K562 (cell line): ENCODE results near the gene DNAJC11. TPM values are rescaled to one million over a fixed set of nuclear protein-coding genes. Genes with fewer than 3 reads are reported as not detected.

ENCODE experiments used
- CBFA2T2 ChIP-seq: fragments of 450-650 bp; conservative IDR thresholded peaks from 2 replicates; pipeline ENCODE4 v1.6.1; 2017; ENCODE audit warnings: mild to moderate bottlenecking
- ELF1 ChIP-seq: fragments of 200-800 bp; sonication (Bioruptor generic); IDR thresholded peaks from 2 replicates; pipeline ENCODE4 v1.6.1; 2016; ENCODE audit warnings: missing genetic modification characterization, missing compliant biosample characterization
- FOXJ2 ChIP-seq: fragments of 200-800 bp; sonication (Bioruptor generic); IDR thresholded peaks from 2 replicates; pipeline ENCODE4 v1.6.1; 2016; ENCODE audit warnings: missing genetic modification characterization, missing compliant biosample characterization
- KDM4B ChIP-seq, 2 experiments: fragments of 450-650 bp in 1 of 2; sonication (generic) in 1 of 2; IDR thresholded peaks; 2 replicates each; pipeline ENCODE4 v1.6.1; 2016 to 2017; ENCODE audit warnings: borderline replicate concordance in 2 of 2, antibody characterized with exemption in 1 of 2, low read depth in 1 of 2, mild to moderate bottlenecking in 1 of 2
- RBM25 ChIP-seq: fragments of 200-400 bp; formaldehyde crosslinking; IDR thresholded peaks from 2 replicates; pipeline ENCODE4 v1.6.1; 2018; ENCODE audit warnings: low read length, low read depth, moderate library complexity; ENCODE audit not compliant: severe bottlenecking
- SUPT5H ChIP-seq: fragments of 450-650 bp; IDR thresholded peaks from 2 replicates; pipeline ENCODE4 v1.6.1; 2016
- ZKSCAN3 ChIP-seq: fragments of 250-450 bp; sonication (Bioruptor Pico); IDR thresholded peaks from 2 replicates; pipeline ENCODE4 v1.4.0; 2020
- ZNF133 ChIP-seq: fragments of 250-450 bp; sonication (Bioruptor Pico); IDR thresholded peaks from 2 replicates; pipeline ENCODE4 v1.4.0; 2020; ENCODE audit warnings: mild to moderate bottlenecking
- polyA plus RNA-seq, 8 experiments: library from polyadenylated mRNA; depleted of rRNA in 4 of 8; stranded (reverse) in 5 of 8; unstranded in 3 of 8; fragments of >200 nt; fragmentation: Nextera tagmentation in 2 of 8; fragmentation: Illumina TruSeq in 1 of 8; extraction: Ambion mirVana in 2 of 8; extraction: Trizol in 1 of 8; gene quantifications; 2 replicates each; pipeline versions ENCODE4 v1.2.1 to v1.2.3, GENCODE V29; 2011 to 2014; ENCODE audit warnings: inconsistent platforms in 1 of 8, missing spikeins in 1 of 8
- total RNA-seq, 7 experiments: library from RNA; depleted of rRNA in 6 of 7; stranded (reverse); fragments of >200 nt in 6 of 7; fragmentation: Illumina TruSeq in 2 of 7; extraction: Trizol in 2 of 7; gene quantifications; 2 replicates each; pipeline versions ENCODE4 v1.2.1 to v1.2.3, GENCODE V29; 2011 to 2021; ENCODE audit warnings: low replicate concordance in 1 of 7
- TF ChIP-seq, protein P1 (sequence below): fragments of 250-450 bp; sonication (Bioruptor Pico); IDR thresholded peaks from 2 replicates; pipeline ENCODE4 v1.6.1; 2021; ENCODE audit warnings: mild to moderate bottlenecking
- TF ChIP-seq, protein P2 (sequence below), 2 experiments: fragments of 450-650 bp; IDR thresholded peaks; 2 replicates each; pipeline ENCODE4 v1.6.1; 2016; ENCODE audit warnings: mild to moderate bottlenecking in 2 of 2, borderline replicate concordance in 1 of 2, low read depth in 1 of 2, moderate library complexity in 1 of 2
- TF ChIP-seq, protein P3 (sequence below): fragments of 450-650 bp; formaldehyde crosslinking; IDR thresholded peaks from 2 replicates; pipeline ENCODE4 v1.4.0; 2020; ENCODE audit warnings: mild to moderate bottlenecking
- TF ChIP-seq, protein P4 (sequence below): sonication (generic); formaldehyde crosslinking; IDR thresholded peaks from 2 replicates; pipeline ENCODE4 v1.8.0; 2022; ENCODE audit warnings: mild to moderate bottlenecking, missing genetic modification reagents

The DNAJC11 gene
- total and polyA plus RNA-seq, 9 of the 15 experiments (the other 6 are each of a cell fraction or from before 2014, with no cell fraction given): 14.1 to 123 (median 76.6) TPM

DNA sequence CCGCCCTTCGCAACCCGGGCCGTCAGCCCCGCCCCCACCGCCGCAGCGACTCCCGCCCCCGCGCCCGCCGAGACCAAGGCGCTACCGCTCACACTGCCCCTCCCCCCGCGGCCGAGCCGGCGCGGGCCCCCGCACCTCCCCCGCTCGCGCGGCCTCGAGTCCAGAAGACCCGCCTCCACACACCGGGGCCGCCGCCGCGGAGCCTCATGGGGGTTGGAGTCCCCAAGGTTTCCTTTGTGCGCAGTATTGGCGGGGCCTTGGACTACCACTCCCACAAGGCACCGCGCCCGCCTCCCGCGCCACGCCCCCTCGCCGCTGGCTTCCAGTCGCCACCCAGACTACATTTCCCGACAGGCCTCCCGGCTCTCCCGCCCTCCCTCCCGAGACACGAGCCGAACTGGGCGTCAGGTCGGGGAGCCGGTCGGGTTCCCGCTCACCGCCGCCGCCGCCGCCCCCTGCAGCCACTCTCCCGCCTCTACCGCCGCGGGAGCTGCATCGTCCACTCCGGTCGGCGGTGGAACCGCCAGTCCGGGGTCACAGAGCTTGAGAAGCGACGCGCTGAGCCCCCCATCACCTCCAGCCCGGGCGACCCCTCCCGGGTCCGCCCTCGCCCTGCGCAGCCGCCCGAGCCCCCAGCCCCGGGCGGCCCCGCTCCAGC, 88.1 kb downstream of the DNAJC11 start, which contains the start of gene PHF13 (continued):
- TF ChIP-seq, protein P1, sequence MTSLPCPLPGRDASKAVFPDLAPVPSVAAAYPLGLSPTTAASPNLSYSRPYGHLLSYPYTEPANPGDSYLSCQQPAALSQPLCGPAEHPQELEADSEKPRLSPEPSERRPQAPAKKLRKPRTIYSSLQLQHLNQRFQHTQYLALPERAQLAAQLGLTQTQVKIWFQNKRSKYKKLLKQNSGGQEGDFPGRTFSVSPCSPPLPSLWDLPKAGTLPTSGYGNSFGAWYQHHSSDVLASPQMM: no peak
- TF ChIP-seq ZNF133 (CRISPR knock-in tag) (no peak), ELF1 (tag) (0 out of 2 replicates have a peak, but pooled peaks have one; percentile 47), SUPT5H (peak; percentile 70), KDM4B (IDR thresholded peaks at IDR 0.05; ENCODE audit: borderline replicate concordance in 2 of 2, low read depth in 1 of 2) (peak in 1 of 2 experiments; percentile 88; a peak in 1 of 4 replicates), CBFA2T2 (no peak), ZKSCAN3 (CRISPR knock-in tag) (no peak), RBM25 (no peak), FOXJ2 (tag) (peak; percentile 90)
- TF ChIP-seq, protein P2, sequence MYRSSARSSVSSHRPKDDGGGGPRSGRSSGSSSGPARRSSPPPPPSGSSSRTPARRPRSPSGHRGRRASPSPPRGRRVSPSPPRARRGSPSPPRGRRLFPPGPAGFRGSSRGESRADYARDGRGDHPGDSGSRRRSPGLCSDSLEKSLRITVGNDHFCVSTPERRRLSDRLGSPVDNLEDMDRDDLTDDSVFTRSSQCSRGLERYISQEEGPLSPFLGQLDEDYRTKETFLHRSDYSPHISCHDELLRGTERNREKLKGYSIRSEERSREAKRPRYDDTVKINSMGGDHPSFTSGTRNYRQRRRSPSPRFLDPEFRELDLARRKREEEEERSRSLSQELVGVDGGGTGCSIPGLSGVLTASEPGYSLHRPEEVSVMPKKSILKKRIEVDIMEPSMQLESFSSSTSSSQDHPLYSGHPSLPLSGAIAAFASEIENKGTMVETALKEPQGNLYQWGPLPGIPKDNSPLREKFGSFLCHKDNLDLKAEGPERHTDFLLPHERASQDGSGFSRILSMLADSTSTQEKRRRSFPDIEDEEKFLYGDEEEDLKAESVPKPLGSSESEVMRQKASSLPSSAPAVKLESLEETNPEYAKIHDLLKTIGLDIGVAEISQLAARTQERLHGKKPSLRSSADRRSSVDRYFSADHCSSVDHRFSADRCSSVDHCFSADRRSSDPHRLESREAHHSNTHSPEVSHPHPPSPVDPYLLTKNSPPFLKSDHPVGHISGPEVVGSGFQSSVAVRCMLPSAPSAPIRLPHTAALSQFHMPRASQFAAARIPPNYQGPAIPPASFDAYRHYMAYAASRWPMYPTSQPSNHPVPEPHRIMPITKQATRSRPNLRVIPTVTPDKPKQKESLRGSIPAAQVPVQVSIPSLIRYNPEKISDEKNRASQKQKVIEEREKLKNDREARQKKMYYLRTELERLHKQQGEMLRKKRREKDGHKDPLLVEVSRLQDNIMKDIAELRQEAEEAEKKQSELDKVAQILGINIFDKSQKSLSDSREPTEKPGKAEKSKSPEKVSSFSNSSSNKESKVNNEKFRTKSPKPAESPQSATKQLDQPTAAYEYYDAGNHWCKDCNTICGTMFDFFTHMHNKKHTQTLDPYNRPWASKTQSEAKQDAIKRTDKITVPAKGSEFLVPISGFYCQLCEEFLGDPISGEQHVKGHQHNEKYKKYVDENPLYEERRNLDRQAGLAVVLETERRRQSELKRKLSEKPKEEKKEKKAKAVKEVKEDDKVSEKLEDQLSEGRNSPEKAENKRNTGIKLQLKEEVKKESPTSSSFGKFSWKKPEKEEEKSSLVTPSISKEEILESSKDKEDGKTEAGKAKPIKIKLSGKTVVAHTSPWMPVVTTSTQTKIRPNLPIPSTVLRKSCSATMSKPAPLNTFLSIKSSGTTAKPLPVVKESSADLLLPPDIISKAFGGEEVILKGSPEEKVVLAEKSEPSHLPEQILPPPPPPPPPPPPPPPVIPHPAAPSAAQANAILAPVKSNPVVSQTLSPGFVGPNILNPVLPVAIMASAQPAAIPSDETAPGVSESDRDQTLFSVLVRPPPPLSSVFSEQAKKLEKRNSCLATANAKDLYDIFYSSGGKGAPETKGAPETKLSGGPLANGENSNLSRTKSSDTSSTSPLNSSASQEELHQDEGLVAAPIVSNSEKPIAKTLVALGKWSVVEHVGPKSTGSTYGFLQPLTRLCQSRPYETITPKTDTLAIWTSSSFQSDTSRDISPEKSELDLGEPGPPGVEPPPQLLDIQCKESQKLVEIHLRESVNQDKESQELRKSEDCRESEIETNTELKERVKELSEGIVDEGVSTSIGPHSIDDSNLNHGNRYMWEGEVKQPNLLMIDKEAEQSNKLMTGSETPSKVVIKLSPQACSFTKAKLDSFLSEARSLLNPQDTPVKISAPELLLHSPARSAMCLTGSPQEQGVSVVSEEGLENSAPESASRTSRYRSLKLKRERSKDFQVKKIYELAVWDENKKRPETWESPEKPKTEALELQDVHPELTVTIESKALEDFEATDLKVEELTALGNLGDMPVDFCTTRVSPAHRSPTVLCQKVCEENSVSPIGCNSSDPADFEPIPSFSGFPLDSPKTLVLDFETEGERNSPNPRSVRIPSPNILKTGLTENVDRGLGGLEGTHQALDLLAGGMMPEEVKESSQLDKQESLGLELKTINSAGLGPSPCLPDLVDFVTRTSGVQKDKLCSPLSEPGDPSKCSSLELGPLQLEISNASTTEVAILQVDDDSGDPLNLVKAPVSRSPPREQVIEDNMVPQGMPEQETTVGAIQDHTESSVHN (IDR thresholded peaks at IDR 0.05; ENCODE audit: borderline replicate concordance in 1 of 2, low read depth in 1 of 2): no peak
- TF ChIP-seq, protein P3, sequence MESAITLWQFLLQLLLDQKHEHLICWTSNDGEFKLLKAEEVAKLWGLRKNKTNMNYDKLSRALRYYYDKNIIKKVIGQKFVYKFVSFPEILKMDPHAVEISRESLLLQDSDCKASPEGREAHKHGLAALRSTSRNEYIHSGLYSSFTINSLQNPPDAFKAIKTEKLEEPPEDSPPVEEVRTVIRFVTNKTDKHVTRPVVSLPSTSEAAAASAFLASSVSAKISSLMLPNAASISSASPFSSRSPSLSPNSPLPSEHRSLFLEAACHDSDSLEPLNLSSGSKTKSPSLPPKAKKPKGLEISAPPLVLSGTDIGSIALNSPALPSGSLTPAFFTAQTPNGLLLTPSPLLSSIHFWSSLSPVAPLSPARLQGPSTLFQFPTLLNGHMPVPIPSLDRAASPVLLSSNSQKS (CRISPR knock-in tag): no peak
- TF ChIP-seq, protein P4, sequence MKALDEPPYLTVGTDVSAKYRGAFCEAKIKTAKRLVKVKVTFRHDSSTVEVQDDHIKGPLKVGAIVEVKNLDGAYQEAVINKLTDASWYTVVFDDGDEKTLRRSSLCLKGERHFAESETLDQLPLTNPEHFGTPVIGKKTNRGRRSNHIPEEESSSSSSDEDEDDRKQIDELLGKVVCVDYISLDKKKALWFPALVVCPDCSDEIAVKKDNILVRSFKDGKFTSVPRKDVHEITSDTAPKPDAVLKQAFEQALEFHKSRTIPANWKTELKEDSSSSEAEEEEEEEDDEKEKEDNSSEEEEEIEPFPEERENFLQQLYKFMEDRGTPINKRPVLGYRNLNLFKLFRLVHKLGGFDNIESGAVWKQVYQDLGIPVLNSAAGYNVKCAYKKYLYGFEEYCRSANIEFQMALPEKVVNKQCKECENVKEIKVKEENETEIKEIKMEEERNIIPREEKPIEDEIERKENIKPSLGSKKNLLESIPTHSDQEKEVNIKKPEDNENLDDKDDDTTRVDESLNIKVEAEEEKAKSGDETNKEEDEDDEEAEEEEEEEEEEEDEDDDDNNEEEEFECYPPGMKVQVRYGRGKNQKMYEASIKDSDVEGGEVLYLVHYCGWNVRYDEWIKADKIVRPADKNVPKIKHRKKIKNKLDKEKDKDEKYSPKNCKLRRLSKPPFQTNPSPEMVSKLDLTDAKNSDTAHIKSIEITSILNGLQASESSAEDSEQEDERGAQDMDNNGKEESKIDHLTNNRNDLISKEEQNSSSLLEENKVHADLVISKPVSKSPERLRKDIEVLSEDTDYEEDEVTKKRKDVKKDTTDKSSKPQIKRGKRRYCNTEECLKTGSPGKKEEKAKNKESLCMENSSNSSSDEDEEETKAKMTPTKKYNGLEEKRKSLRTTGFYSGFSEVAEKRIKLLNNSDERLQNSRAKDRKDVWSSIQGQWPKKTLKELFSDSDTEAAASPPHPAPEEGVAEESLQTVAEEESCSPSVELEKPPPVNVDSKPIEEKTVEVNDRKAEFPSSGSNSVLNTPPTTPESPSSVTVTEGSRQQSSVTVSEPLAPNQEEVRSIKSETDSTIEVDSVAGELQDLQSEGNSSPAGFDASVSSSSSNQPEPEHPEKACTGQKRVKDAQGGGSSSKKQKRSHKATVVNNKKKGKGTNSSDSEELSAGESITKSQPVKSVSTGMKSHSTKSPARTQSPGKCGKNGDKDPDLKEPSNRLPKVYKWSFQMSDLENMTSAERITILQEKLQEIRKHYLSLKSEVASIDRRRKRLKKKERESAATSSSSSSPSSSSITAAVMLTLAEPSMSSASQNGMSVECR (CRISPR knock-in tag): no peak
